MM.1S (cell line): ENCODE measurements around the gene RNASE11.

ENCODE experiments used
- DNase-seq: peaks from one replicate; pipeline ENCODE4 v3.0.0-alpha.2; 2015
- H2AFZ ChIP-seq: fragments of 300-600 bp; sonication (generic); 2 replicates; pipeline ENCODE4 v1.6.0; 2016; ENCODE audit warnings: antibody characterized with exemption, low read length
- H3F3A ChIP-seq: fragments of 300-600 bp; sonication (generic); 2 replicates; pipeline ENCODE4 v1.6.1; 2016; ENCODE audit warnings: mild to moderate bottlenecking, antibody characterized with exemption, low read length, moderate library complexity, mixed read lengths; ENCODE audit not compliant: insufficient read depth
- H3K27ac ChIP-seq: fragments of 300-600 bp; sonication (generic); 2 replicates; pipeline ENCODE4 v1.5.1; 2016; ENCODE audit warnings: mild to moderate bottlenecking, low read length
- H3K27me3 ChIP-seq: fragments of 300-600 bp; sonication (generic); replicated peaks from 2 replicates; pipeline ENCODE4 v1.6.0; 2016; ENCODE audit warnings: low read length; ENCODE audit not compliant: insufficient read depth
- H3K36me3 ChIP-seq: fragments of 300-600 bp; sonication (generic); replicated peaks from 2 replicates; pipeline ENCODE4 v1.6.1; 2016; ENCODE audit warnings: mild to moderate bottlenecking, low read length, mixed read lengths; ENCODE audit not compliant: insufficient read depth
- H3K4me1 ChIP-seq: fragments of 300-600 bp; sonication (generic); 2 replicates; pipeline ENCODE4 v1.6.1; 2016; ENCODE audit warnings: low read length, mixed read lengths
- H3K4me2 ChIP-seq: fragments of 300-600 bp; sonication (generic); 2 replicates; pipeline ENCODE4 v1.6.0; 2016; ENCODE audit warnings: low read depth, low read length
- H3K4me3 ChIP-seq: fragments of 300-600 bp; sonication (generic); 2 replicates; pipeline ENCODE4 v1.5.1; 2016; ENCODE audit warnings: low read length, mixed read lengths
- H3K79me2 ChIP-seq: fragments of 300-600 bp; sonication (generic); 2 replicates; pipeline ENCODE4 v1.6.1; 2016; ENCODE audit warnings: mixed run types, low read length, mixed read lengths
- H3K9ac ChIP-seq: fragments of 300-600 bp; sonication (generic); 2 replicates; pipeline ENCODE4 v1.6.1; 2016; ENCODE audit warnings: low read length, mixed read lengths
- H3K9me2 ChIP-seq: fragments of 300-600 bp; sonication (generic); replicated peaks from 2 replicates; pipeline ENCODE4 v1.6.1; 2016; ENCODE audit warnings: mild to moderate bottlenecking, low read length, mixed read lengths; ENCODE audit not compliant: insufficient read depth
- H3K9me3 ChIP-seq: fragments of 300-600 bp; sonication (generic); replicated peaks from 2 replicates; pipeline ENCODE4 v1.6.1; 2016; ENCODE audit warnings: mild to moderate bottlenecking, low read length, mixed read lengths; ENCODE audit not compliant: insufficient read depth
- H4K20me1 ChIP-seq: fragments of 300-600 bp; sonication (generic); 2 replicates; pipeline ENCODE4 v1.6.1; 2016; ENCODE audit warnings: mild to moderate bottlenecking, low read length, moderate library complexity, mixed read lengths; ENCODE audit not compliant: insufficient read depth
- EZH2 ChIP-seq: fragments of 300-600 bp; sonication (generic); optimal IDR thresholded peaks from 2 replicates; pipeline ENCODE3; 2017; ENCODE audit warnings: low read depth, mild to moderate bottlenecking, antibody characterized with exemption, low read length, mixed read lengths
- EZH2phosphoT487 ChIP-seq: fragments of 300-600 bp; sonication (generic); IDR thresholded peaks from 2 replicates; pipeline ENCODE4 v1.6.1; 2018; ENCODE audit warnings: antibody characterized with exemption, low read length
- TF ChIP-seq, protein P1 (sequence below): fragments of 300-600 bp; sonication (generic); IDR thresholded peaks from 2 replicates; pipeline ENCODE4 v1.5.1; 2016; ENCODE audit warnings: antibody characterized with exemption, low read length, mixed read lengths

Gene RNASE11

DNA sequence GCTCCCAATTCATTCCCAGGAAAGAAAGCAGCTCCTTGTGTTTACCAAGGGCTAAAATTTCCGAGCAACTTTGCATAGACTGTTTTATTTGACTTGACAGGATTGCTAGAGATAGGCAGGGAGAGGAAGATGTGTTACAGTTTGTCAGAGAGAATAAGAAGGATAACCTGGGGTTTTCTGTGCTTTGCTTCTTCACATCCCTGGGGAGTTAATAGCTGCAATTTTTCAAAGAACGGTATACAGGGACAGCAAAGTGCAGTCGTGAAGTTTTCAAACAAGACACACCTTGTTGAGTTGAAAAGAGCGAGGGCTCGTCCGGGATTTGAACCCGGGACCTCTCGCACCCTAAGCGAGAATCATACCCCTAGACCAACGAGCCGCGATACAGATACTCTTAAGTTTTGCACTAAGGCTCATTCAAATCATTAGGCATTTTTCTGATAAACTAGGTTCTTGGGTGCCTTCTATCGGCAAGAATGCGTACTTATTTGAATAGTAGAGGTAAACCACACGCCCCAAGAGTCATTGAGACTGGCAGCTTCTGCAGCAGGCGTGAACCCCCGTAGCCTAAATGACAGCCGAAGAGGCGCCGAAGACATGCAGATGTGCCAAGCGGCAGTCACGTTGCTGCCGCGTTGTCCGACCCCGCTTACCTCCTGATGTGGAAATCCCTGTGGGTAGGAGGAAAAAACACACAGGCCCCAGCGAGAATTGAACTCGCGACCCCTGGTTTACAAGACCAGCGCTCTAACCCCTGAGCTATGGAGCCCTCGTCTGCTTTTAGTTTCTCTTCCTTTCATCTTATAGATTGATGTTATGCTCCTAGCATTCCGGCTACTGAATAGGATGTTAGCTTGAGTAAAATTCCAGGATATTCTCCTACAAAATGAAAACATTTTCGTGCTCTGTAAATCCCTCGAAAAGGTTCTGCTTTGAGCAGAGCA, 25.6 kb upstream of the RNASE11 start:
- peak overlapping the region; percentile 53; the same call in 1 of the 2 replicates for H3K27ac ChIP-seq
- no peaks in the 10 kb centered on the region for H3K79me2 ChIP-seq
- H3K36me3 ChIP-seq, result no peaks in the 10 kb centered on the region
- peak overlapping the region; percentile 68 for H3K4me2 ChIP-seq
- no peaks in the 10 kb centered on the region for H3K9me2 ChIP-seq
- H4K20me1 ChIP-seq, result no peaks in the 10 kb centered on the region
- H3K4me3 ChIP-seq, result peak overlapping the region; percentile 46
- no peak overlapping the region; the same call in 1 of the 2 replicates for H3K9ac ChIP-seq
- H3K27me3 ChIP-seq, result no peaks in the 10 kb centered on the region
- H3K9me3 ChIP-seq, result no peaks in the 10 kb centered on the region
- 0 out of 2 replicates have a peak overlapping the region, but pooled peaks have one; percentile 17 for H2AFZ ChIP-seq
- peak; percentile 92 for DNase-seq
- TF ChIP-seq EZH2phosphoT487, result no peak
- TF ChIP-seq, protein P1, sequence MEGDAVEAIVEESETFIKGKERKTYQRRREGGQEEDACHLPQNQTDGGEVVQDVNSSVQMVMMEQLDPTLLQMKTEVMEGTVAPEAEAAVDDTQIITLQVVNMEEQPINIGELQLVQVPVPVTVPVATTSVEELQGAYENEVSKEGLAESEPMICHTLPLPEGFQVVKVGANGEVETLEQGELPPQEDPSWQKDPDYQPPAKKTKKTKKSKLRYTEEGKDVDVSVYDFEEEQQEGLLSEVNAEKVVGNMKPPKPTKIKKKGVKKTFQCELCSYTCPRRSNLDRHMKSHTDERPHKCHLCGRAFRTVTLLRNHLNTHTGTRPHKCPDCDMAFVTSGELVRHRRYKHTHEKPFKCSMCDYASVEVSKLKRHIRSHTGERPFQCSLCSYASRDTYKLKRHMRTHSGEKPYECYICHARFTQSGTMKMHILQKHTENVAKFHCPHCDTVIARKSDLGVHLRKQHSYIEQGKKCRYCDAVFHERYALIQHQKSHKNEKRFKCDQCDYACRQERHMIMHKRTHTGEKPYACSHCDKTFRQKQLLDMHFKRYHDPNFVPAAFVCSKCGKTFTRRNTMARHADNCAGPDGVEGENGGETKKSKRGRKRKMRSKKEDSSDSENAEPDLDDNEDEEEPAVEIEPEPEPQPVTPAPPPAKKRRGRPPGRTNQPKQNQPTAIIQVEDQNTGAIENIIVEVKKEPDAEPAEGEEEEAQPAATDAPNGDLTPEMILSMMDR, result peak; percentile 47
- H3F3A ChIP-seq, result peaks cover 22% of the 10 kb centered on the region
- no peaks in the 10 kb centered on the region; the same call in 1 of the 2 replicates for H3K4me1 ChIP-seq

DNA sequence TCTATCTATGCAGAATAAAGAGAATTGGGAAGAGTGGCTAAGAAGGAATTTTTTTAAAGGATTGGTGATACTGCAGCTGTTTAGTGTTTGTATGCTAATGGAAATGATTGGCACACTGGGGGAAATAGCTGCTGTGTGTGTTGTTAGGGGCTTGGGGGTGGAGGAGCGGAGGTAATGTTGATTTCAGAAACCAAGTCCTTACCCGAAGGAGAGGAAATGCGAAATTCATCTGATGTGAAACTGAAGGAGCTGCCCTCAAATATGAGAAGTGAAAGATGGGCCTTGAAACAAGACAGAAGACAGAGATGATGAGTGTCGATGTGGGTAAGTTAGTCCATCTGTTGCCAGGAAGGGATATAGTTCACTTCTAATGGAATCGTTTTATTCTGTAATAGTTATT, 24.6 kb upstream of the RNASE11 start:
- Histone ChIP-seq H3F3A (peaks cover 22% of the 10 kb centered on the region), H3K9me3 (no peaks in the 10 kb centered on the region), H4K20me1 (no peaks in the 10 kb centered on the region), H3K36me3 (no peaks in the 10 kb centered on the region), H3K4me3 (peak overlapping the region; percentile 46; the same call in 1 of the 2 replicates), H3K9ac (no peak overlapping the region; the same call in 1 of the 2 replicates), H3K4me2 (peak overlapping the region; percentile 68), H3K79me2 (no peaks in the 10 kb centered on the region), H3K9me2 (no peaks in the 10 kb centered on the region), H3K27me3 (no peaks in the 10 kb centered on the region), H2AFZ (no peak overlapping the region), H3K27ac (peak overlapping the region; percentile 44; the same call in 1 of the 2 replicates), H3K4me1 (no peaks in the 10 kb centered on the region; the same call in 1 of the 2 replicates)
- peak; percentile 21 for DNase-seq
- TF ChIP-seq EZH2phosphoT487, result no peak
- TF ChIP-seq, protein P1, result no peak
- TF ChIP-seq EZH2, result no peak

DNA sequence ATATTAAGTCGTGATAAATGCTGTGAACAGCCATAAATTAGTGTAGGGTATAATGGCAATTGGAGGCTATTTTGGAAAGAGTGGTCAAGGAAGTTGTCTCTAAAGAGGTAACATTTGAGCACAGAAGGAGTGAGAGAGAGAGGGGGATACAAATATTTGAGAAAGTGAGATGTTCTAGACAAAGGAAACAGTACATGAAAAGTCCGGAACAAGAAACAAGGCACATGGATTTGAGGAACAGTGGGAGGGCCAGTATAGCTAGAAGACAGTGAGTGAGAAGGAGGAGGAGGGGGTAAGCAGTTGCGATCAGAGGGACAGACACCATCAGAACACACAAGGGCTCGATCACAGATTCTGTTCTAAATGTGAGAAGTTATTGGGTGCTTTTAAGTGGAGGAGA, 23.5 kb upstream of the RNASE11 start:
- Histone ChIP-seq H3K4me3 (no peak overlapping the region), H3K27ac (no peak overlapping the region), H3K4me2 (no peak overlapping the region; the same call in 1 of the 2 replicates), H3F3A (peaks cover 22% of the 10 kb centered on the region), H3K9ac (no peak overlapping the region), H3K9me3 (no peaks in the 10 kb centered on the region), H2AFZ (no peak overlapping the region), H3K27me3 (no peaks in the 10 kb centered on the region), H3K4me1 (no peaks in the 10 kb centered on the region; the same call in 1 of the 2 replicates), H4K20me1 (no peaks in the 10 kb centered on the region), H3K9me2 (no peaks in the 10 kb centered on the region), H3K79me2 (no peaks in the 10 kb centered on the region), H3K36me3 (no peaks in the 10 kb centered on the region)
- TF ChIP-seq, protein P1, result no peak
- TF ChIP-seq EZH2, result no peak
- no peak for TF ChIP-seq EZH2phosphoT487
- DNase-seq, result no peak
